HepG2 (cell line): ENCODE data around the gene PLXND1. TPM values are rescaled to one million over a fixed set of nuclear protein-coding genes. Genes with fewer than 3 reads are reported as not detected.

ENCODE experiments used
- AHR ChIP-seq: IDR thresholded peaks from 2 replicates; pipeline ENCODE4 v1.6.1; 2018; ENCODE audit warnings: missing genetic modification reagents, missing compliant biosample characterization
- ARNT ChIP-seq: fragments of 450-650 bp; IDR thresholded peaks from 2 replicates; pipeline ENCODE4 v1.6.1; 2017
- CREM ChIP-seq, 2 experiments: sonication (generic) in 1 of 2; formaldehyde crosslinking in 1 of 2; IDR thresholded peaks; 2 replicates each; pipeline versions ENCODE4 v1.4.0 to v1.6.1; 2016 to 2020; ENCODE audit warnings: antibody characterized with exemption in 1 of 2, mild to moderate bottlenecking in 1 of 2, missing genetic modification reagents in 1 of 2
- DBP ChIP-seq: sonication (generic); formaldehyde crosslinking; IDR thresholded peaks from 2 replicates; pipeline ENCODE4 v1.4.0; 2020; ENCODE audit warnings: missing genetic modification reagents; ENCODE audit errors: not compliant biosample characterization
- DDIT3 ChIP-seq: sonication (generic); formaldehyde crosslinking; IDR thresholded peaks from 2 replicates; pipeline ENCODE4 v1.4.0; 2020; ENCODE audit warnings: mild to moderate bottlenecking, missing genetic modification reagents
- DNMT3B ChIP-seq: conservative IDR thresholded peaks from 2 replicates; pipeline ENCODE4 v1.6.1; 2016; ENCODE audit warnings: missing biosample characterization, control low read depth
- ERF ChIP-seq: IDR thresholded peaks from 2 replicates; pipeline ENCODE4 v1.6.1; 2018; ENCODE audit warnings: missing biosample characterization, missing genetic modification reagents
- FOXO4 ChIP-seq: sonication (generic); formaldehyde crosslinking; conservative IDR thresholded peaks from 2 replicates; pipeline ENCODE4 v1.8.1; 2023; ENCODE audit warnings: missing genetic modification reagents
- HCFC1 ChIP-seq: fragments of 150-350 bp; IDR thresholded peaks from 2 replicates; pipeline ENCODE4 v1.6.1; 2014; ENCODE audit warnings: low read depth, low read length
- IRF9 ChIP-seq: sonication (generic); formaldehyde crosslinking; IDR thresholded peaks from 2 replicates; pipeline ENCODE4 v1.8.0; 2022; ENCODE audit warnings: missing genetic modification reagents, mild to moderate bottlenecking, borderline replicate concordance
- LCORL ChIP-seq, 2 experiments: fragments of 450-650 bp in 1 of 2; sonication (generic) in 1 of 2; formaldehyde crosslinking in 1 of 2; IDR thresholded peaks; 2 replicates each; pipeline versions ENCODE4 v1.5.0 to v1.6.1; 2017 to 2020; ENCODE audit warnings: antibody characterized with exemption in 1 of 2, missing genetic modification reagents in 1 of 2
- MYC ChIP-seq: sonication (generic); formaldehyde crosslinking; IDR thresholded peaks from 2 replicates; pipeline ENCODE4 v1.9.0; 2021; ENCODE audit warnings: missing genetic modification reagents, borderline replicate concordance
- RBM39 ChIP-seq: fragments of 200-400 bp; formaldehyde crosslinking; IDR thresholded peaks from one replicate; pipeline ENCODE4 v1.6.1; 2018; ENCODE audit warnings: antibody characterized with exemption, mild to moderate bottlenecking, low read depth, low read length; ENCODE audit not compliant: poor library complexity, severe bottlenecking
- RFX1 ChIP-seq: fragments of 450-650 bp; IDR thresholded peaks from 2 replicates; pipeline ENCODE4 v1.6.1; 2017
- SOX5 ChIP-seq: IDR thresholded peaks from 2 replicates; pipeline ENCODE4 v1.6.1; 2016; ENCODE audit warnings: borderline replicate concordance
- TP53 ChIP-seq: sonication (generic); formaldehyde crosslinking; conservative IDR thresholded peaks from 2 replicates; pipeline ENCODE4 v1.4.0; 2020; ENCODE audit warnings: missing genetic modification reagents
- YEATS2 ChIP-seq: sonication (generic); formaldehyde crosslinking; IDR thresholded peaks from 2 replicates; pipeline ENCODE4 v1.4.0; 2020; ENCODE audit warnings: missing genetic modification reagents, borderline replicate concordance
- ZNF224 ChIP-seq: sonication (generic); formaldehyde crosslinking; IDR thresholded peaks from 2 replicates; pipeline ENCODE4 v1.5.0; 2020; ENCODE audit warnings: mild to moderate bottlenecking, missing genetic modification reagents
- ZNF263 ChIP-seq: sonication (generic); formaldehyde crosslinking; IDR thresholded peaks from 2 replicates; pipeline ENCODE4 v1.4.0; 2020; ENCODE audit warnings: missing genetic modification reagents
- ZNF503 ChIP-seq: sonication (generic); formaldehyde crosslinking; IDR thresholded peaks from 2 replicates; pipeline ENCODE4 v1.4.0; 2020; ENCODE audit warnings: missing genetic modification reagents
- ZNF552 ChIP-seq: sonication (generic); formaldehyde crosslinking; IDR thresholded peaks from 2 replicates; pipeline ENCODE4 v1.9.0; 2022; ENCODE audit warnings: missing genetic modification reagents, mild to moderate bottlenecking, borderline replicate concordance
- ZNF557 ChIP-seq: sonication (generic); formaldehyde crosslinking; IDR thresholded peaks from 2 replicates; pipeline ENCODE4 v1.4.0; 2020; ENCODE audit warnings: missing genetic modification reagents
- ZNF800 ChIP-seq: sonication (generic); formaldehyde crosslinking; IDR thresholded peaks from 2 replicates; pipeline ENCODE4 v1.4.0; 2020; ENCODE audit warnings: missing genetic modification reagents
- ZSCAN30 ChIP-seq: sonication (generic); formaldehyde crosslinking; IDR thresholded peaks from 2 replicates; pipeline ENCODE4 v1.5.0; 2020; ENCODE audit warnings: mild to moderate bottlenecking, missing genetic modification reagents
- polyA plus RNA-seq, 8 experiments: library from polyadenylated mRNA; depleted of rRNA in 3 of 8; stranded (reverse) in 7 of 8; unstranded in 1 of 8; fragments of >200 nt; fragmentation: Illumina TruSeq in 4 of 8; extraction: Trizol in 4 of 8; gene quantifications; 2 replicates each; pipeline versions ENCODE4 v1.2.1 to v1.2.3, GENCODE V29; 2011 to 2016; ENCODE audit warnings: low read depth in 4 of 8, missing spikeins in 1 of 8, mixed read lengths in 1 of 8; ENCODE audit not compliant: insufficient read depth in 1 of 8
- total RNA-seq, 5 experiments: library from RNA; depleted of rRNA; stranded (reverse); fragments of >200 nt; fragmentation: Illumina TruSeq; extraction: Trizol; gene quantifications; 2 replicates each; pipeline ENCODE4 v1.2.3, GENCODE V29; 2016; ENCODE audit warnings: low read depth in 1 of 5

The PLXND1 gene
- total and polyA plus RNA-seq, 2 of the 13 experiments (the other 11 are each of a cell fraction or from before 2014, with no cell fraction given) = 15.9 to 42.0 TPM

- no peak; the same call in 1 of the 2 replicates for TF ChIP-seq IRF9 (CRISPR knock-in tag)
- TF ChIP-seq ZNF503 (CRISPR knock-in tag) = peak; percentile 88; the same call in 1 of the 2 replicates
- peak; percentile 91 for TF ChIP-seq ZNF263 (CRISPR knock-in tag)
- TF ChIP-seq TP53 (CRISPR knock-in tag) = no peak
- TF ChIP-seq MYC (CRISPR knock-in tag) = peak; percentile 84
- TF ChIP-seq DNMT3B (CRISPR knock-in tag) = no peak
- no peak for TF ChIP-seq ARNT
- TF ChIP-seq AHR (CRISPR knock-in tag) = no peak
- no peak for TF ChIP-seq RFX1
- peak; percentile 94; the same call in 1 of the 2 replicates for TF ChIP-seq SOX5 (CRISPR knock-in tag)
- TF ChIP-seq HCFC1 = peak; percentile 31; the same call in 1 of the 2 replicates
- TF ChIP-seq RBM39 = peak; percentile 92
- TF ChIP-seq FOXO4 (CRISPR knock-in tag) = no peak
- TF ChIP-seq ZNF552 (CRISPR knock-in tag) = no peak; the same call in 1 of the 2 replicates
- no peak for TF ChIP-seq ZNF224 (CRISPR knock-in tag)
- TF ChIP-seq ZNF800 (CRISPR knock-in tag) = no peak
- TF ChIP-seq ZNF557 (CRISPR knock-in tag) = no peak
- peak; percentile 90 for TF ChIP-seq ERF (CRISPR knock-in tag)
- TF ChIP-seq YEATS2 = peak; percentile 84
- TF ChIP-seq ZSCAN30 (CRISPR knock-in tag) = peak; percentile 62; the same call in 1 of the 2 replicates
- TF ChIP-seq LCORL (IDR thresholded peaks at IDR 0.05) = no peak
- peak; percentile 90 for TF ChIP-seq LCORL (CRISPR knock-in tag; IDR thresholded peaks at IDR 0.05)
- TF ChIP-seq DBP (CRISPR knock-in tag) = no peak
- no peak for TF ChIP-seq CREM (IDR thresholded peaks at IDR 0.05)
- TF ChIP-seq CREM (CRISPR knock-in tag; IDR thresholded peaks at IDR 0.05) = no peak
- TF ChIP-seq DDIT3 = no peak
Observed at GRCh38 chr3:129626744-129627349, 20.4 kb upstream of the PLXND1 start (continued).
